PC-3 (cell line): ENCODE data around the gene NDEL1. TPM values are rescaled to one million over a fixed set of nuclear protein-coding genes. Genes with fewer than 3 reads are reported as not detected.

Experiments used
- ATAC-seq: fragments of 200-7000 bp; cut with Tn5 transposase; 2 replicates; pipeline ENCODE4 v1.9.1; 2020; ENCODE audit warnings: mild to moderate bottlenecking, moderate library complexity
- BruUV-seq: library from RNA; stranded (reverse); fragments of 400-500 nt; replicated peaks from 2 replicates; lab custom pipeline; 2021; lab: Mats Ljungman, UMichigan
- CTCF ChIA-PET: fragments of 300-600 bp; sonication (Branson Sonifier 250); formaldehyde crosslinking; loops from one replicate; lab custom pipeline; 2022; ENCODE audit warnings: antibody characterized with exemption; lab: Charles Lee
- POLR2A ChIA-PET: fragments of 300-600 bp; sonication (Branson Sonifier 250); formaldehyde crosslinking; loops from one replicate; lab custom pipeline; 2022; ENCODE audit warnings: antibody characterized with exemption; ENCODE audit not compliant: unreplicated experiment; lab: Charles Lee
- DNase-seq: peaks from one replicate; pipeline ENCODE4 v3.0.0-alpha.2; 2015
- H2AFZ ChIP-seq: fragments of 300-600 bp; sonication (generic); 2 replicates; pipeline ENCODE4 v1.6.0; 2016; ENCODE audit warnings: antibody characterized with exemption, low read length
- H3F3A ChIP-seq: fragments of 300-600 bp; sonication (generic); one replicate; pipeline ENCODE4 v1.6.0; 2017; ENCODE audit warnings: antibody characterized with exemption, low read length, control low read depth, mild to moderate bottlenecking; ENCODE audit not compliant: unreplicated experiment
- H3K27ac ChIP-seq: fragments of 300-600 bp; sonication (generic); 2 replicates; pipeline ENCODE4 v1.5.1; 2016; ENCODE audit warnings: mild to moderate bottlenecking, low read length
- H3K27me3 ChIP-seq: fragments of 300-600 bp; sonication (generic); 2 replicates; pipeline ENCODE4 v1.6.1; 2016; ENCODE audit warnings: low read length, mixed read lengths
- H3K36me3 ChIP-seq: fragments of 300-600 bp; sonication (generic); 2 replicates; pipeline ENCODE4 v1.6.1; 2016; ENCODE audit warnings: low read depth, mixed run types, low read length, mixed read lengths
- H3K4me1 ChIP-seq: fragments of 300-600 bp; sonication (generic); 2 replicates; pipeline ENCODE4 v1.5.1; 2016; ENCODE audit warnings: low read length; ENCODE audit not compliant: insufficient read depth
- H3K4me2 ChIP-seq: fragments of 300-600 bp; sonication (generic); 2 replicates; pipeline ENCODE4 v1.6.0; 2016; ENCODE audit warnings: low read length
- H3K4me3 ChIP-seq: fragments of 300-600 bp; sonication (generic); 2 replicates; pipeline ENCODE4 v1.5.1; 2016; ENCODE audit warnings: mild to moderate bottlenecking, low read length, mixed read lengths
- H3K79me2 ChIP-seq: fragments of 300-600 bp; sonication (generic); 2 replicates; pipeline ENCODE4 v1.6.1; 2017; ENCODE audit warnings: low read length, mixed read lengths
- H3K9ac ChIP-seq: fragments of 300-600 bp; sonication (generic); 2 replicates; pipeline ENCODE4 v1.6.0; 2016; ENCODE audit warnings: mild to moderate bottlenecking, low read length
- H3K9me2 ChIP-seq: fragments of 300-600 bp; sonication (generic); replicated peaks from 2 replicates; pipeline ENCODE4 v1.6.1; 2016; ENCODE audit warnings: mixed run types, low read length, mixed read lengths
- H3K9me3 ChIP-seq: fragments of 300-600 bp; sonication (generic); 2 replicates; pipeline ENCODE4 v1.6.1; 2016; ENCODE audit warnings: low read length, mixed read lengths
- H4K20me1 ChIP-seq: fragments of 300-600 bp; sonication (generic); 2 replicates; pipeline ENCODE4 v1.6.1; 2016; ENCODE audit warnings: low read length, mixed read lengths
- CTCF ChIP-seq: fragments of 300-600 bp; sonication (generic); conservative IDR thresholded peaks from 2 replicates; pipeline ENCODE4 v1.5.1; 2017; ENCODE audit warnings: antibody characterized with exemption, low read depth, mild to moderate bottlenecking, low read length
- EZH2 ChIP-seq: fragments of 300-600 bp; sonication (generic); IDR thresholded peaks from one replicate; pipeline ENCODE4 v1.6.1; 2017; ENCODE audit warnings: antibody characterized with exemption, mild to moderate bottlenecking, low read length; ENCODE audit not compliant: unreplicated experiment
- EZH2phosphoT487 ChIP-seq: fragments of 300-600 bp; sonication (generic); IDR thresholded peaks from 2 replicates; pipeline ENCODE4 v1.6.1; 2018; ENCODE audit warnings: mild to moderate bottlenecking, antibody characterized with exemption, low read length, borderline replicate concordance
- intact Hi-C: fragments of 100-400 bp; cut with micrococcal nuclease; formaldehyde crosslinking; loops from 2 replicates; pipeline ENCODE4 v1.9.0; 2023
- total RNA-seq: library from RNA; depleted of rRNA; stranded (reverse); fragments of >200 nt; gene quantifications from 2 replicates; pipeline ENCODE4 v1.2.3, GENCODE V29; 2014

The NDEL1 gene
- total RNA-seq, 1 experiment from 2014 or later: 32.7 TPM

GRCh38 chr17:8436169-8436843 lies 622 bp downstream of the NDEL1 start:
- DNase-seq (peak; percentile 31), ATAC-seq (peak; percentile 74)
- Histone ChIP-seq H3K9ac (peak overlapping the region; percentile 97), H3K4me1 (no peaks in the 10 kb centered on the region; the same call in 1 of the 2 replicates), H3K79me2 (peaks cover 55% of the 10 kb centered on the region), H3K27ac (peak overlapping the region; percentile 78), H4K20me1 (peaks cover 20% of the 10 kb centered on the region), H3K4me3 (peak overlapping the region; percentile 91), H2AFZ (peak overlapping the region; percentile 60; the same call in 1 of the 2 replicates), H3K4me2 (peak overlapping the region; percentile 89), H3K9me3 (no peaks in the 10 kb centered on the region), H3K27me3 (no peaks in the 10 kb centered on the region), H3K36me3 (peaks cover 5% of the 10 kb centered on the region), H3K9me2 (no peaks in the 10 kb centered on the region), H3F3A (no peaks in the 10 kb centered on the region)
- ChIA-PET CTCF (interaction anchor here (1.2 kb wide), 3 partner anchors 26 to 53 kb away, joined by 4 to 12 read pairs (median 6); no protein-coding TSS in a partner anchor), POLR2A (interaction anchor here (0.6 kb wide), 2 partner anchors 53 to 219 kb away, joined by 3 to 10 read pairs; no protein-coding TSS in a partner anchor)
- TF ChIP-seq CTCF (no peak), EZH2phosphoT487 (no peak), EZH2 (no peak)
- no TSS peak for BruUV-seq
- intact Hi-C loops: loop anchor here (1.0 kb wide), 1 partner anchor 53 kb away; the partner anchor contains the start of gene RPL26

GRCh38 chr17:8436844-8437171 lies 1.1 kb downstream of the NDEL1 start:
- Histone ChIP-seq H4K20me1 (peaks cover 23% of the 10 kb centered on the region), H3K27ac (no peak overlapping the region), H2AFZ (no peak overlapping the region), H3K4me2 (peak overlapping the region; percentile 89), H3K36me3 (peaks cover 5% of the 10 kb centered on the region), H3K9me3 (no peaks in the 10 kb centered on the region), H3K9me2 (no peaks in the 10 kb centered on the region), H3K27me3 (no peaks in the 10 kb centered on the region), H3F3A (no peaks in the 10 kb centered on the region), H3K9ac (peak overlapping the region; percentile 97), H3K4me1 (no peaks in the 10 kb centered on the region; the same call in 1 of the 2 replicates), H3K4me3 (peak overlapping the region; percentile 91), H3K79me2 (peaks cover 60% of the 10 kb centered on the region)
- no peak for ATAC-seq
- peak; percentile 2 for DNase-seq
- BruUV-seq: TSS peak; percentile 63
- POLR2A ChIA-PET: interaction anchor here (0.6 kb wide), 1 partner anchor 54 kb away, joined by 3 read pairs; no protein-coding TSS in a partner anchor
- TF ChIP-seq EZH2: no peak
- TF ChIP-seq EZH2phosphoT487: no peak
- TF ChIP-seq CTCF: no peak
- CTCF ChIA-PET: interaction anchor here (1.2 kb wide), 1 partner anchor 53 kb away, joined by 4 read pairs; no protein-coding TSS in a partner anchor
- intact Hi-C loops: loop anchor here (1.0 kb wide), 1 partner anchor 54 kb away; the partner anchor contains the start of gene RPL26

DNA sequence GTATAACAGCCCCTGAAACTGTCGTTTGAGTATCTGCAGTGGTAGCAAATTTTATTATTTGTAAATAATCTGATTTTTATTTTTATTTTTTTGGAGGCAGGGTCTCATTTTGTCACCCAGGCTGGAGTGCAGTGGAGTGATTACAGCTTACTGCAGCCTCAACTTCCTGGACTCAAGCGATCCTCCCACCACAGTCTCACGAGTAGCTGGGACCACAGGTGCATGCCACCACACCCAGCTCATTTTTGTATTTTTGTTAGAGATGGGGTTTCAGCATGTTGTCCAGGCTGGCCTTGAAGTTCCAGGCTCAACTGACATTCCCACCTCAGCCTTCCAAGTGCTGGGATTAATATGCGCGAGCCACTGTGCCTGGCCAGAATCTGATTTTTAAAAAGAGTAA lies 2.8 kb downstream of the NDEL1 start:
- CTCF ChIA-PET: no interaction called here
- no peak for DNase-seq

More for the DNA sequence above, 2.8 kb downstream of the NDEL1 start:
- H3K9ac ChIP-seq: no peak overlapping the region
- peaks cover 73% of the 10 kb centered on the region for H3K79me2 ChIP-seq
- intact Hi-C loops: no loop called here
- no peak overlapping the region for H3K4me3 ChIP-seq
- no peaks in the 10 kb centered on the region for H3F3A ChIP-seq
- TF ChIP-seq CTCF: no peak
- TF ChIP-seq EZH2phosphoT487: no peak
- no peak for TF ChIP-seq EZH2
- H3K9me2 ChIP-seq: no peaks in the 10 kb centered on the region
- no peaks in the 10 kb centered on the region for H3K9me3 ChIP-seq
- H4K20me1 ChIP-seq: peaks cover 25% of the 10 kb centered on the region
- H2AFZ ChIP-seq: no peak overlapping the region
- no peaks in the 10 kb centered on the region; the same call in 1 of the 2 replicates for H3K4me1 ChIP-seq
- H3K36me3 ChIP-seq: peaks cover 5% of the 10 kb centered on the region
- no peaks in the 10 kb centered on the region for H3K27me3 ChIP-seq
- H3K4me2 ChIP-seq: no peak overlapping the region
- H3K27ac ChIP-seq: no peak overlapping the region
- POLR2A ChIA-PET: no interaction called here
- BruUV-seq: no TSS peak
- ATAC-seq: no peak
